Measurements from ENCODE around the gene ZCCHC9.

Gene ZCCHC9

DNA sequence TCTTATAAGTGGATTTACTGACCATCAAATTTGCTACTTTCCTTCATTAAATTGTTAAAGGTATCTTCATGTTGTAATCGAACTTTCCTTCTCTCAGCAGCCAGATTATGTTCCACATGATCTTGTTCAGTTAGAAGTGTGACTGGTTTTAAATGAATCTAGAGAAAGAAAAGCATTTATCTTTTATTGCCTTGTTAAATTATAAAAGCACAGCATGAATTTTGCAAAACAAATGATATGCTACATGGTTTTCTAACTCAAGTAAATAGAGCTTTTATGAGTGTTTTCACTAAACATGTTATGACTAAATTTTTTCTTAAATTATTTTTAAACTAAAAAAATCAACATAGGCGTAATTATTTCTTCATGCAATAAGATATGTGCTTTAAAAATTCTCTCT lies 58.5 kb downstream of the ZCCHC9 start:
- no peak for DNase-seq

DNA sequence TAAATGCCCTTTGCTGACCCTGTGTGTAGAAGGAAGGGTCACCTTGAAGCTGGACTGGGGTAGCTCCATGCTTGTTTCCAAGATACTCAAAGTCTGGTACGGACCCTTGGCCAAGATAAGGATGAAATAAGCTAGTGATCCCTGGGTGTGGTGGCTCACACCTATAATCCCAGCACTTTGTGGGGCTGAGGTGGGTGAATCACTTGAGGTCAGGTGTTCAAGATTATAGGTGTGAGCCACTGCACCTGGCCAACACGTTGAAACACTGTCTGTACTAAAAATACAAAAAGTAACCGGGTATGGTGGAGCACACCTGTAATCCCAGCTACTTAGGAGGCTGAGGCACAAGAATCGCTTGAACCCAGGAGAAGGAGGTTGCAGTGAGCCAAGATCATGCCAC lies 59.3 kb downstream of the ZCCHC9 start:
- no peak for DNase-seq

DNA sequence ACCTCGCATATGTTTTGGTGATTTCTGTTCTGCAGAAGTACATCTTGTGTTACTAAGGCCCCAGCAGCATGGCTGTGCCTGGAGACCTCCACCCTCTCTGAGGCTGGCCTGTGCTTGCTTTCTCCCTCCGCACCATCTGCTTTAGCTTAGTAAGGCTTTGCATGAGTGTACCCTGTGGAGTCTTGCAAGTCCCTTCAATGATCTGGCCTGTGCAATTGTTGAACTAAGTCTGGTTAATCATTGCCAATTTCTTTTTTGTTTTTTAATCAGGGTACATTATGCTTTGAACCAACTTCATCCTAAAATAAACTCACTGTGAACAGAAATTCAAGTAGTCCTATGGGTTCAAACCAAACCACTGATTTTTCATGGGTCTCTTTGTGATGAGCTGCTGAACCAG lies 60.2 kb downstream of the ZCCHC9 start:
- no peak for DNase-seq
